Measurements from ENCODE around the gene KRTAP5-1. TPM values are rescaled to one million over a fixed set of nuclear protein-coding genes. Genes with fewer than 3 reads are reported as not detected.

Gene KRTAP5-1
- total RNA-seq, 6 experiments from 2014 or later, result not detected

DNA sequence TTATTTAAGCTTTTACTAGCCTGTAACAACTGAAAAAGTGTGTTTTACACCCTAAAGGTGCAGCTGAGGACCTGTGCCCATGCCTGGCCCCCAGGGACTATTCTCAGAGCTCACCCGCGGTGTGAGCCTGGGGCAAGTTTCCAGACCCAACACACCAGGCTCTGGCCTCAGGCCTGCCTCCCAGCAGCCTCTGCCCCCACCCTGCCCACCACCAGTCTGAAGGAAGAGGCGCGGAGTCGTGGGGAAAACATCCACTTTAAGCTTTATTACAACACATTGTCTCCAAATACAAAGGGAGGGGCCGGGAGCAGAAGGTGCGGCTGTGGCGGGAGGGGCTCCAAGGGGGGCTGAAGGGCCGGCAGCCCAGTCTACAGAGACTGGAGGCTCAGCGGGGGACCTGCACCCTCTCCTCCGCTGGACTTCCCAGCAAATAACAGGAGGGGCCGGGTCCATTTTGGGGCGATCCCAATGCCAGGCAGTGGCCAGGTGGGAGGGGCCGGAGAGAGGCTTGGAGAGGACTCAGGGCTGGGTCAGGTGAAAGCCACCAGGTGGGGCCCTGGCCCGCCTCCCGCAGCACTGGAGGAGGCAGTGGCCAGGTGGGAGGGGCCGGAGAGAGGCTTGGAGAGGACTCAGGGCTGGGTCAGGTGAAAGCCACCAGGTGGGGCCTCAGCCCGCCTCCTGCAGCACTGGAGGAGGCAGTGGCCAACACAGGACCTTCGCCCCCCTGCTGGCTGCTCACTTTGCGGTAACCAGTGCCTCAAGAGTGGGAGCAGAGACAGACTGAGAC lies 31.1 kb downstream of the KRTAP5-1 start:
- Mint-ChIP-seq H3K4me3 (no peak overlapping the region), H3K36me3 (ENCODE audit: low read depth) (no peaks in the 10 kb centered on the region), H3K27me3 (ENCODE audit: insufficient read depth) (peaks cover 2% of the 10 kb centered on the region), H3K27ac (no peak overlapping the region), H3K4me1 (ENCODE audit: low read depth) (no peaks in the 10 kb centered on the region), H3K9me3 (no peaks in the 10 kb centered on the region)
- TF ChIP-seq, protein P1, sequence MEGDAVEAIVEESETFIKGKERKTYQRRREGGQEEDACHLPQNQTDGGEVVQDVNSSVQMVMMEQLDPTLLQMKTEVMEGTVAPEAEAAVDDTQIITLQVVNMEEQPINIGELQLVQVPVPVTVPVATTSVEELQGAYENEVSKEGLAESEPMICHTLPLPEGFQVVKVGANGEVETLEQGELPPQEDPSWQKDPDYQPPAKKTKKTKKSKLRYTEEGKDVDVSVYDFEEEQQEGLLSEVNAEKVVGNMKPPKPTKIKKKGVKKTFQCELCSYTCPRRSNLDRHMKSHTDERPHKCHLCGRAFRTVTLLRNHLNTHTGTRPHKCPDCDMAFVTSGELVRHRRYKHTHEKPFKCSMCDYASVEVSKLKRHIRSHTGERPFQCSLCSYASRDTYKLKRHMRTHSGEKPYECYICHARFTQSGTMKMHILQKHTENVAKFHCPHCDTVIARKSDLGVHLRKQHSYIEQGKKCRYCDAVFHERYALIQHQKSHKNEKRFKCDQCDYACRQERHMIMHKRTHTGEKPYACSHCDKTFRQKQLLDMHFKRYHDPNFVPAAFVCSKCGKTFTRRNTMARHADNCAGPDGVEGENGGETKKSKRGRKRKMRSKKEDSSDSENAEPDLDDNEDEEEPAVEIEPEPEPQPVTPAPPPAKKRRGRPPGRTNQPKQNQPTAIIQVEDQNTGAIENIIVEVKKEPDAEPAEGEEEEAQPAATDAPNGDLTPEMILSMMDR (IDR thresholded peaks at IDR 0.05), result 0 out of 2 replicates have a peak, but pooled peaks have one; percentile 14
- no peak for DNase-seq

DNA sequence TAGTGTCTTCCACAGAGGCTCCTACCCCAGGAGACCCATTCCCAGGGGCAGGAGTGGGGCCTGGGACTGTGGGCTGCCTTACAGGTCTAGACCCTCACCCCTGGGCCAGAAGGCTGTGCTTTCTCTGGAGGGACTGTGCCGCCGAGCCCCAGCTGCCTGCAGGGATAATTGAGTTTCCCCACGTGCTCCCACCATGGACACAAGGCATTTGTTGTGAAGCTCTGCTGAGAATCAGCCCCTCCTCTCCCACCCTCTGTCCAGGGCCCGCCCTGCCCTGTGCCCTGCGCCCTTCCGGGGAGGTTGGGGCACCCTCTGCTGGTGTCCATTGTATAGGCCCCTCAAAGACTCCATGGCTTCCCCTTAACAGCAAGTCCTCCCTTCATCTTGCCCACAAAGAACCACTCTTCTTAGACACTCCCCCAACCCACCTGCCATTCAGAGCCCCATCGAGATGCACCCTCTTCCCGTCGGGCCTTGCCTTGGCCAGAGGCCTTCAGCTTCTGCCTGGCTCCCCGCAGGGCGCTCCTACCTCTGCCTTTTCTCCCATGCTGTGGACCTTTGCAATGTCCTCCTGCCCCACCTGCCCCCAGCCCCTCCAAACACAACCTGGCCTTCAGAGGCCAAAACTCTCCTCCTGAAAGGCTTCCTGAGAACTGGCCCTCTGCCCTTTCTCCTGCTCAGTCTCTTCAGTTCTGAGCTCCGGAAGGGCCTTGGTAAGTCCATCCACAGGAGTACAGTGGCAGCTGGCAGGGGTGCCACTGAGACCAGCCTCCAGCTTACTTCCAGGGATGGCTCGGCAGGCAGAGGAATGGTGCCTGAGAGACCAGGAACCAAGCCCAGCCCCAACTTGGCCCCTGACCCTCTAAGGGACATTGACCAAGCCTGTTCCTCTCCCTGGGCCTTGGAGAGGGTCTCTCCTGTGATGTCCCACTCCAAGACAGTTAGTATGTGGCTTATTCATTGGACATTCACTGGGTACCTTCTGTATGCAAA lies 35.4 kb downstream of the KRTAP5-1 start:
- no peaks in the 10 kb centered on the region for H3K9me3 Mint-ChIP-seq
- H3K27ac Mint-ChIP-seq, result no peak overlapping the region
- H3K4me3 Mint-ChIP-seq, result no peak overlapping the region
- DNase-seq, result no peak
- TF ChIP-seq, protein P1 (IDR thresholded peaks at IDR 0.05), result 0 out of 2 replicates have a peak, but pooled peaks have one; percentile 33
- no peaks in the 10 kb centered on the region for H3K36me3 Mint-ChIP-seq (ENCODE audit: low read depth)
- H3K4me1 Mint-ChIP-seq (ENCODE audit: low read depth), result no peaks in the 10 kb centered on the region
- H3K27me3 Mint-ChIP-seq (ENCODE audit: insufficient read depth), result peaks cover 8% of the 10 kb centered on the region

DNA sequence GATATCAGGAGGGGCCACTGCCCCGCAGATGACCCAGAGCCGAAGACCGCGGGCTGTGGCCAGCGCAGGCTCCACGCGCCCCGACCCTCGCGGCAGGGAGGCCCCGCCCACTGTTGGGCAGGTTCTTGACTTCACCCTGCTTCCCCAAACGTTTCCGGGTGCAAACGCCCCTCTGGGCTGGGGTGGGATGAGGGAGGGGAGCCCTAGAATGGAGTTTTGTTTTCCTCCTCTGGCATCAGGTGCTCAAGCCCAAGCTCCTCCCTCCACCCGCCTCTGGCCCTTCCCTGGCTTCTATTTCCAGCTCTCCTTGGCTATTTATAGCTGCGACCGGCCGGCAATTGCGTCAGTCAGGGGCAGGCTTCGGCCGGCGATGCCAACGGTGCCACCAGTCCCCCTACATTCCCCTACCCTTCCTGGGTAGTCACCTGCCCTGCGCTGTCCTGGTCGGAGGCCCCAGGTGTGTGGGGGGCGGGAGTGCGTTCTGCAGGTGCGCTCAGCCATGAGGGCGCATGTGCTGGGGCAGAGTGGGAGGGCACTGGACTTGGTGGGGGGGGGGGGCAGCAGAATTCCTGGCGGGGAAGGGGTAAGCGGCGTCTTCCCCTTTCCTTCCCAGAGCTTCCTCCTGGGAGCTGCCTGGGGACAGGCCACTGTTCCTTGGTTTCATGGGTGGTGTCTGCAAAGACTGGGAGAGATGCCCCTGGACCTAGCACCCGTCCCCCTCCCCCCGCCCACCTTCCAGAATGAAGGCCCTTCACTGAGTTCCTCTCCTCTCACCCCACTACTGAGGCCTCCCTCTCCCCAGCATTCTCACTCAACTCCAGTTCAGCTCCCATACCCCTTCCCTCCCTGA lies 36.6 kb downstream of the KRTAP5-1 start:
- H3K4me1 Mint-ChIP-seq (ENCODE audit: low read depth), result no peaks in the 10 kb centered on the region
- no peaks in the 10 kb centered on the region for H3K9me3 Mint-ChIP-seq
- DNase-seq, result peak; percentile 51
- no peak overlapping the region for H3K27ac Mint-ChIP-seq
- TF ChIP-seq, protein P1 (IDR thresholded peaks at IDR 0.05), result no peak
- H3K4me3 Mint-ChIP-seq, result no peak overlapping the region
- H3K36me3 Mint-ChIP-seq (ENCODE audit: low read depth), result no peaks in the 10 kb centered on the region
- H3K27me3 Mint-ChIP-seq (ENCODE audit: insufficient read depth), result peaks cover 8% of the 10 kb centered on the region

DNA sequence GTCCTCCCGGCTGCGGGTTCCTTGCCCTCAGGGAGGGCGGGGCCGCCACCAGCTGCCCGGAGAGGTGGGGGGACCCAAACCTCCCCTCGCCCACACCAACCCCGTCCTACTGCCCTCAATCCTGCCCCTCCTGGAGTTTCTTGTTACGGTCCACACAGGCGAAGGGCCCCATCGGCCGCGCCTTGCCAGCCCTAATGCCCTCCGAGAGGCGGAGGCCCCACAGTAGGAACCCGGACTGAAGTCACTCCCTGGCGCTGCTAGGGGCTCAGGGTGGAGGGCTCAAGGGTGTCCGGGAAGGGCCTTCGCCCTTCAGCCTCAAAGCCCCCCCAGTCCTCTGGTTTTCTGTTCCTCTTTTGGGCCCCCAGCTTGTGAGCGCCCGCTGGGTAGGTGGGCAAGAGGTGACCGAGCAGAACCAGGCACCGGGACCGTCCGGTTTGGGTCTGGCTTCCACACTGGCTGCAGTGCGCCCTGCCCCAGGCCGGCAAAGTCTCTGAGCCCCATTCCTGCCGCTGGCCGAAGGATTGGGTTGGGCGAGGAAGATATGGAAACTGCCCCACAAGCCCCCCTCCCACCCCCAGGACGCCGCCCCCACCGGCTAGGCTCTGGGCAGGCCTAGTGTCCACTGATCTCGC lies 37.5 kb downstream of the KRTAP5-1 start:
- TF ChIP-seq, protein P1 (IDR thresholded peaks at IDR 0.05), result no peak
- Mint-ChIP-seq H3K27ac (no peak overlapping the region), H3K27me3 (ENCODE audit: insufficient read depth) (peaks cover 8% of the 10 kb centered on the region), H3K4me1 (ENCODE audit: low read depth) (no peaks in the 10 kb centered on the region), H3K9me3 (no peaks in the 10 kb centered on the region), H3K4me3 (no peak overlapping the region), H3K36me3 (ENCODE audit: low read depth) (no peaks in the 10 kb centered on the region)
- no peak for DNase-seq

Data from HFFc6 (cell line).